ENCODE measurements around the gene RASSF8. TPM values are rescaled to one million over a fixed set of nuclear protein-coding genes. Genes with fewer than 3 reads are reported as not detected.

The RASSF8 gene
- total and polyA plus RNA-seq, 11 donors: 5.2 to 44.6 (median 28.5) TPM

- Histone ChIP-seq H3K9me3 (no peaks in the 10 kb centered on the region), H3K4me1 (peaks cover 0 to 65% (median 22%) of the 10 kb centered on the region in 12 donors), H3K27ac (peak overlapping the region in 1 of 12 donors; percentile 62), H3K36me3 (no peaks in the 10 kb centered on the region), H3K27me3 (no peaks in the 10 kb centered on the region), H3K4me3 (no peak overlapping the region)
- 62 to 70% (median 66%) methylated on average over 2 of the region's 2 CpGs for WGBS, 4 donors
- TF ChIP-seq POLR2A (IDR thresholded peaks at IDR 0.05): no peak
- TF ChIP-seq CTCF (IDR thresholded peaks at IDR 0.05): no peak
- DNase-seq (no peak), ATAC-seq (no peak)
- intact Hi-C loops (cut with DNase I): no loop called here
These were observed 13.2 kb downstream of the RASSF8 start for GRCh38 chr12:25971654-25972041.

DNA sequence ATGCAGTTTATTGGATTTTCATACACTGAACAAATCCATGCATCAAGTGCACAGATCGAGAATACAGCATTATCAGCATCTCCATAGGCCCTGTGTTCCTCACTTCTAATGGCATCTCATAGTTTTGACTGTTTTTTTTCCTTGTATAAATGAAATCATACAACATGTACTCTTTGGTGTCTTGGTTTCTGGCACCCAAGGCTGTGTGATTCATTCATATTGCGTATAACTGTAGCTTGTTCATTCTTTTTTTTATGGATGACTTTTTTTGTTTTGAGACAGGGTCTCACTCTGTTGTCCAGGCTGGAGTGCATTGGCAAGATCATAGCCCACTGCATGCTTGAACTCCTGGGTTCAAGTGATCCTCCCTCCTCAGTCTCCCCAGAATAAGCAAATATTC, 14.3 kb downstream of the RASSF8 start:
- ATAC-seq (no peak), DNase-seq (no peak)
- no peaks in the 10 kb centered on the region for H3K36me3 ChIP-seq
- WGBS, 4 donors: 91 to 97% (median 93%) methylated on average over 2 of the region's 2 CpGs
- peak overlapping the region in 1 of 12 donors; percentile 62 for H3K27ac ChIP-seq
- H3K27me3 ChIP-seq: no peaks in the 10 kb centered on the region
- H3K4me1 ChIP-seq: peaks cover 0 to 69% (median 24%) of the 10 kb centered on the region in 12 donors
- H3K4me3 ChIP-seq: no peak overlapping the region
- intact Hi-C loops (cut with DNase I): no loop called here
- no peaks in the 10 kb centered on the region for H3K9me3 ChIP-seq
- TF ChIP-seq POLR2A (IDR thresholded peaks at IDR 0.05): no peak
- TF ChIP-seq CTCF (IDR thresholded peaks at IDR 0.05): no peak

GRCh38 chr12:25975179-25975578, 16.7 kb downstream of the RASSF8 start:
- no peaks in the 10 kb centered on the region for H3K27me3 ChIP-seq
- no peak overlapping the region for H3K4me3 ChIP-seq
- H3K27ac ChIP-seq: peak overlapping the region in 3 of 12 donors; percentile 12 to 58 (median 37)
- no peaks in the 10 kb centered on the region for H3K36me3 ChIP-seq
- DNase-seq (no peak), ATAC-seq (no peak)
- H3K4me1 ChIP-seq: peaks cover 0 to 76% (median 29%) of the 10 kb centered on the region in 12 donors
- TF ChIP-seq POLR2A (IDR thresholded peaks at IDR 0.05) (no peak), CTCF (IDR thresholded peaks at IDR 0.05) (no peak)
- WGBS, 4 donors: 76 to 83% (median 76%) methylated on average over 3 of the region's 3 CpGs
- no peaks in the 10 kb centered on the region for H3K9me3 ChIP-seq
- intact Hi-C loops (cut with DNase I): loop anchor here in 2 of 10 donors (5.0 kb wide), 1 partner anchor 37 kb away; no protein-coding TSS in a partner anchor

GRCh38 chr12:25975682-25976081, 17.2 kb downstream of the RASSF8 start:
- Histone ChIP-seq H3K27me3 (no peaks in the 10 kb centered on the region), H3K36me3 (no peaks in the 10 kb centered on the region), H3K27ac (peak overlapping the region in 4 of 12 donors; percentile 12 to 58 (median 26)), H3K4me3 (no peak overlapping the region), H3K4me1 (peaks cover 0 to 73% (median 28%) of the 10 kb centered on the region in 12 donors), H3K9me3 (no peaks in the 10 kb centered on the region)
- DNase-seq (no peak), ATAC-seq (peak in 1 of 4 donors; percentile 14)
- intact Hi-C loops (cut with DNase I): loop anchor here in 3 of 10 donors (2.0 to 5.0 kb wide), 2 partner anchors 21 to 37 kb away; no protein-coding TSS in a partner anchor
- TF ChIP-seq CTCF (IDR thresholded peaks at IDR 0.05): no peak
- TF ChIP-seq POLR2A (IDR thresholded peaks at IDR 0.05): no peak
- 85 to 96% (median 93%) methylated on average over 2 of the region's 2 CpGs for WGBS, 4 donors

Data from heart left ventricle (tissue), 16 donors.